GM12878 (cell line): ENCODE results near the gene CACNA1B. TPM values are rescaled to one million over a fixed set of nuclear protein-coding genes. Genes with fewer than 3 reads are reported as not detected.

Experiments
- ATAC-seq: fragments of 200-7000 bp; cut with Tn5 transposase; 3 replicates; pipeline ENCODE4 v1.9.1; 2020; ENCODE audit warnings: mild to moderate bottlenecking, moderate library complexity
- BruUV-seq: library from RNA; stranded (reverse); fragments of 400-500 nt; replicated peaks from 2 replicates; lab custom pipeline; 2021; lab: Mats Ljungman, UMichigan
- CTCF ChIA-PET: fragments of 300-600 bp; sonication (Branson Sonifier 250); formaldehyde crosslinking; extraction: SDS; loops from one replicate; lab custom pipeline; 2021; ENCODE audit warnings: inconsistent platforms; lab: Yijun Ruan, JAX
- POLR2A ChIA-PET: fragments of 350-600 bp; formaldehyde crosslinking; extraction: SDS; loops from one replicate; lab custom pipeline; 2021; ENCODE audit warnings: inconsistent platforms; lab: Charles Lee
- RAD21 ChIA-PET: fragments of 300-600 bp; sonication (Branson Sonifier 250); formaldehyde crosslinking; loops from one replicate; lab custom pipeline; 2023; ENCODE audit warnings: antibody characterized with exemption; ENCODE audit not compliant: unreplicated experiment; lab: Charles Lee
- SMC1A ChIA-PET: fragments of 300-600 bp; sonication (Branson Sonifier 250); formaldehyde crosslinking; loops from one replicate; lab custom pipeline; 2023; ENCODE audit not compliant: unreplicated experiment, uncharacterized antibody; lab: Charles Lee
- DNase-seq: peaks from one replicate; pipeline ENCODE4 v3.0.0-alpha.2; 2011; ENCODE audit warnings: low read depth, low spot score
- FAIRE-seq: peaks from 3 replicates; lab custom pipeline; 2011; peaks lifted over from hg19 to GRCh38; lab: Jason Lieb, UNC
- H2AFZ ChIP-seq: 2 replicates; pipeline ENCODE4 v1.6.0; 2011; ENCODE audit warnings: low read depth, low read length, control low read depth; ENCODE audit not compliant: control insufficient read depth
- H3K27ac ChIP-seq: 2 replicates; pipeline ENCODE4 v1.5.1; 2011; ENCODE audit warnings: control low read depth; ENCODE audit not compliant: control insufficient read depth, insufficient read depth
- H3K27me3 ChIP-seq, 2 experiments: replicated peaks in 1 of 2; 2 replicates each; pipeline versions ENCODE4 v1.6.0 to v1.6.1; 2011; ENCODE audit warnings: low read length in 1 of 2; ENCODE audit not compliant: control insufficient read depth in 2 of 2, insufficient read depth in 2 of 2
- H3K36me3 ChIP-seq, 2 experiments: 2 replicates each; pipeline ENCODE4 v1.5.1; 2011; ENCODE audit warnings: low read length in 1 of 2; ENCODE audit not compliant: control insufficient read depth in 2 of 2, insufficient read depth in 2 of 2
- H3K4me1 ChIP-seq: 2 replicates; pipeline ENCODE4 v1.6.1; 2011; ENCODE audit warnings: mild to moderate bottlenecking, low read length, moderate library complexity, mixed read lengths; ENCODE audit not compliant: control insufficient read depth, insufficient read depth
- H3K4me2 ChIP-seq: 2 replicates; pipeline ENCODE4 v1.6.0; 2011; ENCODE audit warnings: control low read depth; ENCODE audit not compliant: control insufficient read depth, insufficient read depth
- H3K4me3 ChIP-seq: fragments of 200-600 bp; sonication (generic); 2 replicates; pipeline ENCODE4 v1.5.1; 2016
- H3K79me2 ChIP-seq: 2 replicates; pipeline ENCODE4 v1.6.0; 2011; ENCODE audit warnings: low read length; ENCODE audit not compliant: control insufficient read depth, insufficient read depth
- H3K9ac ChIP-seq: 2 replicates; pipeline ENCODE4 v1.8.0; 2011; ENCODE audit warnings: low read length, control low read depth, mixed read lengths; ENCODE audit not compliant: control insufficient read depth, insufficient read depth
- H3K9me3 ChIP-seq: replicated peaks from 3 replicates; pipeline ENCODE4 v1.5.1; 2011; ENCODE audit warnings: mild to moderate bottlenecking, low read length; ENCODE audit not compliant: control insufficient read depth, insufficient read depth
- H4K20me1 ChIP-seq: 2 replicates; pipeline ENCODE4 v1.6.0; 2011; ENCODE audit not compliant: control insufficient read depth, insufficient read depth
- DPF2 ChIP-seq: fragments of 450-650 bp; IDR thresholded peaks from 2 replicates; pipeline ENCODE4 v1.6.1; 2017; ENCODE audit warnings: mild to moderate bottlenecking
- EED ChIP-seq: sonication (generic); IDR thresholded peaks from 2 replicates; pipeline ENCODE4 v1.6.1; 2016; ENCODE audit warnings: antibody characterized with exemption, low read depth
- FOXM1 ChIP-seq: IDR thresholded peaks from 2 replicates; pipeline ENCODE4 v1.6.1; 2012; ENCODE audit warnings: low read depth, mild to moderate bottlenecking, inconsistent platforms, low read length, moderate library complexity
- HDGF ChIP-seq: fragments of 450-650 bp; IDR thresholded peaks from 2 replicates; pipeline ENCODE4 v1.6.1; 2016; ENCODE audit warnings: antibody characterized with exemption
- MXI1 ChIP-seq: fragments of 150-350 bp; IDR thresholded peaks from 2 replicates; pipeline ENCODE4 v1.6.1; 2011; ENCODE audit warnings: low read depth, mild to moderate bottlenecking, inconsistent platforms, low read length, improper control_type of control experiment
- MYC ChIP-seq: IDR thresholded peaks from 2 replicates; pipeline ENCODE4 v1.6.1; 2011; ENCODE audit warnings: mild to moderate bottlenecking, low read length, moderate library complexity, inconsistent platforms; ENCODE audit not compliant: insufficient read depth, insufficient replicate concordance, insufficient read length, severe bottlenecking
- NBN ChIP-seq: fragments of 450-650 bp; IDR thresholded peaks from 2 replicates; pipeline ENCODE4 v1.6.1; 2016
- NFIC ChIP-seq: IDR thresholded peaks from 2 replicates; pipeline ENCODE4 v1.6.1; 2012; ENCODE audit warnings: low read depth, mild to moderate bottlenecking, inconsistent platforms, low read length, moderate library complexity
- NFYA ChIP-seq: IDR thresholded peaks from 2 replicates; pipeline ENCODE4 v1.6.1; 2011; ENCODE audit warnings: low read depth, mild to moderate bottlenecking, low read length, improper control_type of control experiment, borderline replicate concordance
- NR2C2 ChIP-seq: IDR thresholded peaks from 2 replicates; pipeline ENCODE4 v1.6.1; 2011; ENCODE audit warnings: borderline replicate concordance, low read depth; ENCODE audit not compliant: control insufficient read depth, insufficient read length
- PAX5 ChIP-seq: IDR thresholded peaks from 2 replicates; pipeline ENCODE4 v1.6.1; 2011; ENCODE audit warnings: low read depth, low read length, borderline replicate concordance
- POLR2A ChIP-seq: IDR thresholded peaks from 2 replicates; pipeline ENCODE4 v1.6.1; 2011; ENCODE audit warnings: low read depth, mild to moderate bottlenecking, low read length
- POU2F2 ChIP-seq: IDR thresholded peaks from 3 replicates; pipeline ENCODE4 v1.6.1; 2011; ENCODE audit warnings: low read depth, mild to moderate bottlenecking, low read length, borderline replicate concordance
- TCF7 ChIP-seq: IDR thresholded peaks from 2 replicates; pipeline ENCODE4 v1.6.1; 2014; ENCODE audit warnings: antibody characterized with exemption, borderline replicate concordance
- USF1 ChIP-seq: IDR thresholded peaks from 2 replicates; pipeline ENCODE4 v1.6.1; 2011; ENCODE audit warnings: borderline replicate concordance, low read depth, mild to moderate bottlenecking, moderate library complexity, mixed read lengths, low read length; ENCODE audit not compliant: insufficient read depth; ENCODE audit errors: extremely low read length
- ZBED1 ChIP-seq: IDR thresholded peaks from 2 replicates; pipeline ENCODE4 v1.6.1; 2016; ENCODE audit warnings: borderline replicate concordance
- ZNF217 ChIP-seq: fragments of 450-650 bp; IDR thresholded peaks from 2 replicates; pipeline ENCODE4 v1.6.1; 2017; ENCODE audit warnings: antibody characterized with exemption, mild to moderate bottlenecking
- WGBS: methylation state at CpG from one replicate; pipeline ENCODE4 v1.1.6; 2016; ENCODE audit warnings: low lambda C conversion rate; ENCODE audit not compliant: insufficient replicate concordance, insufficient coverage; ENCODE audit errors: missing lambda C conversion rate; 5-methylcytosine and 5-hydroxymethylcytosine counted together
- in situ Hi-C: fragments of 300-500 bp; cut with MboI; formaldehyde crosslinking; loops from 9 replicates; pipeline ENCODE4 v1.14.3; 2018; ENCODE audit warnings: mixed read lengths
- intact Hi-C: fragments of 100-400 bp; cut with micrococcal nuclease; formaldehyde crosslinking; loops from one replicate; pipeline ENCODE4 v1.14.2; 2022; ENCODE audit not compliant: unreplicated experiment
- polyA plus RNA-seq, 11 experiments: library from polyadenylated mRNA; depleted of rRNA in 4 of 11; unstranded in 6 of 11; stranded (reverse) in 5 of 11; fragments of >200 nt; fragmentation: Nextera tagmentation in 4 of 11; fragmentation: Illumina TruSeq in 1 of 11; extraction: Ambion mirVana in 4 of 11; extraction: Trizol in 1 of 11; gene quantifications; 1 replicate in 1 of 11; 2 replicates in 10 of 11; pipeline versions ENCODE4 v1.2.1 to v1.2.3, GENCODE V29; 2011 to 2016; ENCODE audit warnings: inconsistent platforms in 2 of 11, missing spikeins in 2 of 11, low read depth in 1 of 11
- total RNA-seq, 4 experiments: library from RNA; depleted of rRNA in 3 of 4; stranded (reverse); fragments of >200 nt in 3 of 4; fragmentation: Illumina TruSeq in 1 of 4; extraction: Trizol in 1 of 4; gene quantifications; 2 replicates each; pipeline versions ENCODE4 v1.2.1 to v1.2.3, GENCODE V29; 2013 to 2021
- TF ChIP-seq, protein P1 (sequence below): fragments of 450-650 bp; IDR thresholded peaks from 2 replicates; pipeline ENCODE4 v1.6.1; 2017; ENCODE audit warnings: antibody characterized with exemption, mild to moderate bottlenecking, moderate library complexity

Gene CACNA1B
- total and polyA plus RNA-seq, 10 of the 15 experiments (the other 5 are each of a cell fraction or from before 2014, with no cell fraction given), result 0.01 to 0.03 (median 0.01) TPM; not detected in 7

- RAD21 ChIA-PET, result no interaction called here
These were observed 195.8 kb downstream of the CACNA1B start for GRCh38 chr9:138073408-138073807.

More at GRCh38 chr9:138073408-138073807, 195.8 kb downstream of the CACNA1B start:
- in situ Hi-C loops, result no loop called here
- CTCF ChIA-PET, result no interaction called here
- H3K9ac ChIP-seq, result no peak overlapping the region
- intact Hi-C loops, result no loop called here
- H2AFZ ChIP-seq, result no peak overlapping the region
- FAIRE-seq (no peak), DNase-seq (no peak), ATAC-seq (no peak)
- 62% methylated on average over 12 of the region's 12 CpGs for whole genome bisulfite sequencing
- no peak overlapping the region for H3K4me3 ChIP-seq
- H3K36me3 ChIP-seq, result no peaks in the 10 kb centered on the region
- H3K9me3 ChIP-seq, result no peaks in the 10 kb centered on the region
- SMC1A ChIA-PET, result no interaction called here
- no peaks in the 10 kb centered on the region for H4K20me1 ChIP-seq
- no peak overlapping the region for H3K27ac ChIP-seq
- POLR2A ChIA-PET, result no interaction called here
- no peak overlapping the region for H3K4me2 ChIP-seq
- no peaks in the 10 kb centered on the region for H3K79me2 ChIP-seq
- no TSS peak for BruUV-seq
- no peaks in the 10 kb centered on the region for H3K4me1 ChIP-seq
- TF ChIP-seq NFIC, result no peak
- no peak for TF ChIP-seq NFYA
- TF ChIP-seq, protein P1, sequence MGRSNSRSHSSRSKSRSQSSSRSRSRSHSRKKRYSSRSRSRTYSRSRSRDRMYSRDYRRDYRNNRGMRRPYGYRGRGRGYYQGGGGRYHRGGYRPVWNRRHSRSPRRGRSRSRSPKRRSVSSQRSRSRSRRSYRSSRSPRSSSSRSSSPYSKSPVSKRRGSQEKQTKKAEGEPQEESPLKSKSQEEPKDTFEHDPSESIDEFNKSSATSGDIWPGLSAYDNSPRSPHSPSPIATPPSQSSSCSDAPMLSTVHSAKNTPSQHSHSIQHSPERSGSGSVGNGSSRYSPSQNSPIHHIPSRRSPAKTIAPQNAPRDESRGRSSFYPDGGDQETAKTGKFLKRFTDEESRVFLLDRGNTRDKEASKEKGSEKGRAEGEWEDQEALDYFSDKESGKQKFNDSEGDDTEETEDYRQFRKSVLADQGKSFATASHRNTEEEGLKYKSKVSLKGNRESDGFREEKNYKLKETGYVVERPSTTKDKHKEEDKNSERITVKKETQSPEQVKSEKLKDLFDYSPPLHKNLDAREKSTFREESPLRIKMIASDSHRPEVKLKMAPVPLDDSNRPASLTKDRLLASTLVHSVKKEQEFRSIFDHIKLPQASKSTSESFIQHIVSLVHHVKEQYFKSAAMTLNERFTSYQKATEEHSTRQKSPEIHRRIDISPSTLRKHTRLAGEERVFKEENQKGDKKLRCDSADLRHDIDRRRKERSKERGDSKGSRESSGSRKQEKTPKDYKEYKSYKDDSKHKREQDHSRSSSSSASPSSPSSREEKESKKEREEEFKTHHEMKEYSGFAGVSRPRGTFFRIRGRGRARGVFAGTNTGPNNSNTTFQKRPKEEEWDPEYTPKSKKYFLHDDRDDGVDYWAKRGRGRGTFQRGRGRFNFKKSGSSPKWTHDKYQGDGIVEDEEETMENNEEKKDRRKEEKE, result no peak
- TF ChIP-seq NBN, result no peak
- TF ChIP-seq FOXM1, result no peak
- TF ChIP-seq POU2F2, result no peak
- TF ChIP-seq ZNF217, result no peak
- TF ChIP-seq NR2C2, result no peak
- no peak for TF ChIP-seq ZBED1
- TF ChIP-seq TCF7, result no peak
- TF ChIP-seq MYC, result no peak
- no peak for TF ChIP-seq DPF2
- TF ChIP-seq MXI1, result no peak
- no peak for TF ChIP-seq EED
- TF ChIP-seq POLR2A, result no peak
- no peak for TF ChIP-seq PAX5
- TF ChIP-seq HDGF, result no peak
- no peak for TF ChIP-seq USF1
- no peaks in the 10 kb centered on the region; a peak in 2 of 4 replicates for H3K27me3 ChIP-seq
